RPMI7951 (cell line): ENCODE measurements around the gene MTHFD2L. TPM values are rescaled to one million over a fixed set of nuclear protein-coding genes. Genes with fewer than 3 reads are reported as not detected.
A peak's percentile ranks its signal among the peaks of the same experiment; 100 is the strongest.

Source experiments
- DNase-seq: peaks from one replicate; pipeline ENCODE4 v3.0.0-alpha.2; 2012; ENCODE audit warnings: low read depth
- total RNA-seq: library from RNA; depleted of rRNA; stranded (reverse); fragments of >200 nt; shearing (Covaris generic); gene quantifications from 2 replicates; pipeline ENCODE4 v1.2.3, GENCODE V29; 2014

MTHFD2L gene
- total RNA-seq, 1 experiment from 2014 or later: 11.9 TPM

- no peak for DNase-seq
Observed at GRCh38 chr4:74305000-74305399, 147.1 kb downstream of the MTHFD2L start.

GRCh38 chr4:74307170-74307569 lies 149.3 kb downstream of the MTHFD2L start:
- no peak for DNase-seq

GRCh38 chr4:74308215-74308614 lies 150.3 kb downstream of the MTHFD2L start, which contains the start of gene EPGN:
Gene EPGN, plus strand, starts transcription at chr4:74308470. Its CDS starts 64 bp downstream, at chr4:74308534.
- DNase-seq: no peak

GRCh38 chr4:74309223-74309622 lies 151.3 kb downstream of the MTHFD2L start:
- no peak for DNase-seq

- peak; percentile 60 for DNase-seq
Observed at GRCh38 chr4:74311696-74312313, 153.9 kb downstream of the MTHFD2L start.

- DNase-seq: no peak
Observed at GRCh38 chr4:74314329-74314728, 156.4 kb downstream of the MTHFD2L start.

GRCh38 chr4:74314944-74315343 lies 157.0 kb downstream of the MTHFD2L start:
- DNase-seq: no peak

GRCh38 chr4:74315376-74315775 lies 157.5 kb downstream of the MTHFD2L start:
- no peak for DNase-seq

- DNase-seq: no peak
Observed at GRCh38 chr4:74316397-74316796, 158.5 kb downstream of the MTHFD2L start.

- DNase-seq: no peak
Observed at GRCh38 chr4:74317616-74318246, 159.8 kb downstream of the MTHFD2L start.

GRCh38 chr4:74318276-74318675 lies 160.4 kb downstream of the MTHFD2L start:
- DNase-seq: no peak

- DNase-seq: no peak
Observed at GRCh38 chr4:74319470-74319869, 161.6 kb downstream of the MTHFD2L start.

- DNase-seq: peak; percentile 77
Observed at GRCh38 chr4:74320559-74321118, 162.7 kb downstream of the MTHFD2L start.

- no peak for DNase-seq
Observed at GRCh38 chr4:74322301-74322700, 164.4 kb downstream of the MTHFD2L start.

- no peak for DNase-seq
Observed at GRCh38 chr4:74323663-74324062, 165.7 kb downstream of the MTHFD2L start.

GRCh38 chr4:74324262-74324661 lies 166.3 kb downstream of the MTHFD2L start:
- DNase-seq: no peak

- DNase-seq: no peak
Observed at GRCh38 chr4:74325886-74326285, 168.0 kb downstream of the MTHFD2L start.

- peak; percentile 39 for DNase-seq
Observed at GRCh38 chr4:74327762-74328161, 169.8 kb downstream of the MTHFD2L start.

- DNase-seq: peak; percentile 82
Observed at GRCh38 chr4:74328501-74328900, 170.6 kb downstream of the MTHFD2L start.

- no peak for DNase-seq
Observed at GRCh38 chr4:74329307-74329706, 171.4 kb downstream of the MTHFD2L start.

- DNase-seq: peak; percentile 48
Observed at GRCh38 chr4:74330295-74330750, 172.4 kb downstream of the MTHFD2L start.

- no peak for DNase-seq
Observed at GRCh38 chr4:74331252-74331651, 173.3 kb downstream of the MTHFD2L start.

- DNase-seq: no peak
Observed at GRCh38 chr4:74331944-74332343, 174.0 kb downstream of the MTHFD2L start.
